Muscle layer of colon (tissue), 2 donors: ENCODE results near the gene CYP39A1.

Experiments used
- H3K27ac ChIP-seq: one replicate; pipeline ENCODE4 v1.7.0; 2013; ENCODE audit warnings: low read depth, mild to moderate bottlenecking, low read length, moderate library complexity
- H3K27me3 ChIP-seq, 2 donors: one replicate each; pipeline ENCODE4 v1.7.0; 2013; ENCODE audit warnings: low read length in 2 of 2, mild to moderate bottlenecking in 2 of 2; ENCODE audit not compliant: insufficient read depth in 2 of 2, control insufficient read depth in 1 of 2
- H3K36me3 ChIP-seq: one replicate; pipeline ENCODE4 v1.7.0; 2013; ENCODE audit warnings: mild to moderate bottlenecking, low read length; ENCODE audit not compliant: insufficient read depth
- H3K4me1 ChIP-seq: one replicate; pipeline ENCODE4 v1.7.0; 2013; ENCODE audit warnings: mild to moderate bottlenecking, low read length; ENCODE audit not compliant: insufficient read depth
- H3K4me3 ChIP-seq, 2 donors: one replicate each; pipeline ENCODE4 v1.7.0; 2013; ENCODE audit warnings: low read length in 2 of 2, low read depth in 1 of 2, mild to moderate bottlenecking in 1 of 2, moderate library complexity in 1 of 2
- H3K9ac ChIP-seq: one replicate; pipeline ENCODE4 v1.7.0; 2013; ENCODE audit warnings: low read length
- H3K9me3 ChIP-seq: one replicate; pipeline ENCODE4 v1.7.0; 2013; ENCODE audit warnings: mild to moderate bottlenecking, low read length
- donor health status: abdominal sarcoma.
- donor health status: Adenocarcinoma of cecum.

CYP39A1 gene

GRCh38 chr6:46539866-46540265, 112.8 kb downstream of the CYP39A1 start:
- Histone ChIP-seq H3K4me3 (no peak overlapping the region), H3K4me1 (no peaks in the 10 kb centered on the region), H3K36me3 (no peaks in the 10 kb centered on the region), H3K27me3 (no peaks in the 10 kb centered on the region), H3K9me3 (no peaks in the 10 kb centered on the region), H3K27ac (no peak overlapping the region), H3K9ac (no peak overlapping the region)

GRCh38 chr6:46538800-46539480, 113.7 kb downstream of the CYP39A1 start:
- no peaks in the 10 kb centered on the region for H3K27me3 ChIP-seq
- H3K9me3 ChIP-seq, result no peaks in the 10 kb centered on the region
- H3K4me3 ChIP-seq, result no peak overlapping the region
- H3K9ac ChIP-seq, result no peak overlapping the region
- no peaks in the 10 kb centered on the region for H3K4me1 ChIP-seq
- H3K27ac ChIP-seq, result no peak overlapping the region
- no peaks in the 10 kb centered on the region for H3K36me3 ChIP-seq

- H3K4me1 ChIP-seq, result no peaks in the 10 kb centered on the region
- H3K4me3 ChIP-seq, result no peak overlapping the region
- H3K27me3 ChIP-seq, result no peaks in the 10 kb centered on the region
- H3K27ac ChIP-seq, result no peak overlapping the region
- no peaks in the 10 kb centered on the region for H3K9me3 ChIP-seq
- H3K9ac ChIP-seq, result no peak overlapping the region
- H3K36me3 ChIP-seq, result no peaks in the 10 kb centered on the region
Observed at GRCh38 chr6:46530896-46531295, 121.7 kb downstream of the CYP39A1 start.

GRCh38 chr6:46528961-46529750, 123.5 kb downstream of the CYP39A1 start:
- Histone ChIP-seq H3K9me3 (no peaks in the 10 kb centered on the region), H3K27ac (no peak overlapping the region), H3K9ac (no peak overlapping the region), H3K4me1 (no peaks in the 10 kb centered on the region), H3K27me3 (no peaks in the 10 kb centered on the region), H3K36me3 (no peaks in the 10 kb centered on the region), H3K4me3 (no peak overlapping the region)

- Histone ChIP-seq H3K9ac (no peak overlapping the region), H3K27me3 (no peaks in the 10 kb centered on the region), H3K4me1 (no peaks in the 10 kb centered on the region), H3K4me3 (no peak overlapping the region), H3K27ac (no peak overlapping the region), H3K9me3 (no peaks in the 10 kb centered on the region), H3K36me3 (no peaks in the 10 kb centered on the region)
Observed at GRCh38 chr6:46526607-46527006, 126.0 kb downstream of the CYP39A1 start.

- H3K27ac ChIP-seq, result no peak overlapping the region
- H3K9ac ChIP-seq, result no peak overlapping the region
- no peaks in the 10 kb centered on the region for H3K4me1 ChIP-seq
- H3K4me3 ChIP-seq, result no peak overlapping the region
- H3K9me3 ChIP-seq, result no peaks in the 10 kb centered on the region
- no peaks in the 10 kb centered on the region for H3K27me3 ChIP-seq
- H3K36me3 ChIP-seq, result no peaks in the 10 kb centered on the region
Observed at GRCh38 chr6:46525583-46525982, 127.0 kb downstream of the CYP39A1 start.

- H3K4me3 ChIP-seq, result no peak overlapping the region
- H3K27me3 ChIP-seq, result no peaks in the 10 kb centered on the region
Observed at GRCh38 chr6:46521464-46521971, 131.1 kb downstream of the CYP39A1 start.

GRCh38 chr6:46517202-46517601, 135.4 kb downstream of the CYP39A1 start:
- no peaks in the 10 kb centered on the region for H3K27me3 ChIP-seq
- no peak overlapping the region for H3K27ac ChIP-seq

More at GRCh38 chr6:46521464-46521971, 131.1 kb downstream of the CYP39A1 start:
- Histone ChIP-seq H3K27ac (no peak overlapping the region), H3K9me3 (no peaks in the 10 kb centered on the region), H3K9ac (no peak overlapping the region), H3K36me3 (no peaks in the 10 kb centered on the region), H3K4me1 (no peaks in the 10 kb centered on the region)

GRCh38 chr6:46513533-46513932, 139.1 kb downstream of the CYP39A1 start:
- no peak overlapping the region for H3K4me3 ChIP-seq
- H3K27ac ChIP-seq, result no peak overlapping the region
- H3K9me3 ChIP-seq, result no peaks in the 10 kb centered on the region
- no peak overlapping the region for H3K9ac ChIP-seq
- H3K4me1 ChIP-seq, result peaks cover 4% of the 10 kb centered on the region
- no peaks in the 10 kb centered on the region for H3K27me3 ChIP-seq
- no peaks in the 10 kb centered on the region for H3K36me3 ChIP-seq

More at GRCh38 chr6:46517202-46517601, 135.4 kb downstream of the CYP39A1 start:
- no peaks in the 10 kb centered on the region for H3K9me3 ChIP-seq
- no peak overlapping the region for H3K9ac ChIP-seq
- H3K36me3 ChIP-seq, result no peaks in the 10 kb centered on the region
- no peaks in the 10 kb centered on the region for H3K4me1 ChIP-seq
- no peak overlapping the region for H3K4me3 ChIP-seq

GRCh38 chr6:46511320-46511719, 141.3 kb downstream of the CYP39A1 start:
- peaks cover 8% of the 10 kb centered on the region for H3K4me1 ChIP-seq
- H3K27me3 ChIP-seq, result no peaks in the 10 kb centered on the region
- no peak overlapping the region for H3K9ac ChIP-seq
- H3K27ac ChIP-seq, result no peak overlapping the region
- H3K36me3 ChIP-seq, result no peaks in the 10 kb centered on the region
- H3K4me3 ChIP-seq, result no peak overlapping the region
- H3K9me3 ChIP-seq, result no peaks in the 10 kb centered on the region

- Histone ChIP-seq H3K4me1 (peaks cover 13% of the 10 kb centered on the region), H3K27ac (no peak overlapping the region), H3K9ac (no peak overlapping the region), H3K27me3 (no peaks in the 10 kb centered on the region), H3K4me3 (no peak overlapping the region), H3K36me3 (no peaks in the 10 kb centered on the region), H3K9me3 (no peaks in the 10 kb centered on the region)
Observed at GRCh38 chr6:46510651-46511050, 142.0 kb downstream of the CYP39A1 start.
